Naive thymus-derived CD4-positive, alpha-beta T cell (primary cell): ENCODE data around the gene RAPGEF6. TPM values are rescaled to one million over a fixed set of nuclear protein-coding genes. Genes with fewer than 3 reads are reported as not detected.

Experiments used
- ATAC-seq: fragments of 150-1000 bp; cut with Tn5 transposase; 2 replicates; pipeline ENCODE4 v1.10.0; 2021; ENCODE audit warnings: mild to moderate bottlenecking, moderate library complexity
- CTCF ChIA-PET: fragments of 350-600 bp; sonication (Branson Sonifier 250); formaldehyde crosslinking; loops from one replicate; lab custom pipeline; 2021; ENCODE audit warnings: antibody characterized with exemption; lab: Charles Lee
- POLR2A ChIA-PET: fragments of 350-600 bp; sonication (Branson Sonifier 250); formaldehyde crosslinking; loops from one replicate; lab custom pipeline; 2021; ENCODE audit warnings: antibody characterized with exemption, inconsistent platforms; lab: Charles Lee
- DNase-seq, 9 donors: peaks; one replicate each; pipeline versions ENCODE4 v3.0.0 to v3.0.0-alpha.2; 2020 to 2022; ENCODE audit warnings: mixed read lengths in 1 of 9
- H3K27ac ChIP-seq: one replicate; pipeline ENCODE4 v1.7.0; 2013; ENCODE audit warnings: mild to moderate bottlenecking, low read depth, low read length, moderate library complexity
- H3K27me3 ChIP-seq, 2 donors: one replicate each; pipeline ENCODE4 v1.7.0; 2013; ENCODE audit warnings: low read length in 2 of 2, mild to moderate bottlenecking in 2 of 2, moderate library complexity in 2 of 2; ENCODE audit not compliant: control insufficient read depth in 2 of 2, insufficient read depth in 2 of 2
- H3K36me3 ChIP-seq, 3 experiments: 1 replicate in 2 of 3; 2 replicates in 1 of 3; pipeline ENCODE4 v1.7.0; 2013; ENCODE audit warnings: low read length in 3 of 3, mild to moderate bottlenecking in 3 of 3, moderate library complexity in 1 of 3; ENCODE audit not compliant: insufficient read depth in 3 of 3, control insufficient read depth in 2 of 3
- H3K4me1 ChIP-seq, 2 donors: one replicate each; pipeline ENCODE4 v1.7.0; 2013; ENCODE audit warnings: low read length in 2 of 2, mild to moderate bottlenecking in 2 of 2, moderate library complexity in 1 of 2; ENCODE audit not compliant: control insufficient read depth in 2 of 2, insufficient read depth in 2 of 2
- H3K4me3 ChIP-seq: 2 replicates; pipeline ENCODE4 v1.7.0; 2013; ENCODE audit warnings: mild to moderate bottlenecking, low read length
- H3K9me3 ChIP-seq, 3 experiments: 1 replicate in 2 of 3; 2 replicates in 1 of 3; pipeline ENCODE4 v1.7.0; 2013; ENCODE audit warnings: low read length in 3 of 3; ENCODE audit not compliant: control insufficient read depth in 2 of 3
- H3K27ac Mint-ChIP-seq, 9 donors: one replicate each; pipeline ENCODE4 v1.8.0; 2020 to 2022; ENCODE audit warnings: mixed read lengths in 9 of 9, mild to moderate bottlenecking in 8 of 9, moderate library complexity in 5 of 9, inconsistent platforms in 2 of 9
- H3K27me3 Mint-ChIP-seq, 5 donors: one replicate each; pipeline ENCODE4 v1.8.0; 2021 to 2022; ENCODE audit warnings: mixed read lengths in 5 of 5, mild to moderate bottlenecking in 1 of 5
- H3K36me3 Mint-ChIP-seq, 5 donors: one replicate each; pipeline ENCODE4 v1.8.0; 2020 to 2022; ENCODE audit warnings: mixed read lengths in 5 of 5, mild to moderate bottlenecking in 3 of 5, inconsistent platforms in 1 of 5
- H3K4me1 Mint-ChIP-seq, 7 donors: one replicate each; pipeline ENCODE4 v1.8.0; 2020 to 2022; ENCODE audit warnings: mixed read lengths in 7 of 7, mild to moderate bottlenecking in 3 of 7, inconsistent platforms in 1 of 7
- H3K4me3 Mint-ChIP-seq, 10 donors: one replicate each; pipeline ENCODE4 v1.8.0; 2020 to 2022; ENCODE audit warnings: mild to moderate bottlenecking in 10 of 10, mixed read lengths in 10 of 10, moderate library complexity in 6 of 10, inconsistent platforms in 2 of 10
- H3K9me3 Mint-ChIP-seq, 11 donors: one replicate each; pipeline ENCODE4 v1.8.0; 2020 to 2022; ENCODE audit warnings: mixed read lengths in 11 of 11, mild to moderate bottlenecking in 4 of 11, inconsistent platforms in 1 of 11, moderate library complexity in 1 of 11
- intact Hi-C, 2 donors: fragments of 100-400 bp; cut with micrococcal nuclease; formaldehyde crosslinking; loops; one replicate each; pipeline ENCODE4 v1.15.1; 2023
- polyA plus RNA-seq, 2 donors: library from polyadenylated mRNA; unstranded; fragments of 300-500 nt; fragmentation: Illumina TruSeq; gene quantifications; one replicate each; pipeline ENCODE4 v1.2.3, GENCODE V29; 2021
- total RNA-seq, 6 experiments: library from RNA in 5 of 6; stranded (reverse) in 5 of 6; gene quantifications; 1 replicate in 5 of 6; 2 replicates in 1 of 6; pipeline ENCODE4 v1.2.3 and lab custom pipeline; 2021 to 2026

The RAPGEF6 gene
- total and polyA plus RNA-seq, 7 experiments from 2014 or later, result 36.7 to 186 (median 90.8) TPM

GRCh38 chr5:131637694-131638093, 2.7 kb upstream of the RAPGEF6 start:
- Mint-ChIP-seq H3K4me3 (no peak overlapping the region), H3K4me1 (peaks cover 20 to 54% (median 43%) of the 10 kb centered on the region in 7 donors), H3K36me3 (peaks cover 0 to 6% (median 0%) of the 10 kb centered on the region in 5 donors), H3K27ac (peak overlapping the region in 4 of 9 donors; percentile 23 to 66 (median 48)), H3K9me3 (peaks cover 0 to 7% (median 0%) of the 10 kb centered on the region in 11 donors), H3K27me3 (peaks cover 0 to 3% (median 0%) of the 10 kb centered on the region in 5 donors)
- Histone ChIP-seq H3K4me1 (peaks cover 25 to 32% of the 10 kb centered on the region in 2 donors), H3K4me3 (no peak overlapping the region), H3K27ac (no peak overlapping the region), H3K36me3 (peaks cover 0 to 5% (median 0%) of the 10 kb centered on the region in 3 experiments), H3K27me3 (no peaks in the 10 kb centered on the region), H3K9me3 (no peaks in the 10 kb centered on the region)
- intact Hi-C loops, result loop anchor here (5.0 to 10.0 kb wide), 8 partner anchors 35 to 1415 kb away; partner anchors contain the start of genes AFF4 (in 1 of the 2), HSPA4 (in 1 of the 2), IRF1 (in 1 of the 2) and KIF3A (in 1 of the 2)
- CTCF ChIA-PET, result interaction anchor here (0.9 kb wide), 1 partner anchor 49 kb away, joined by 3 read pairs; no protein-coding TSS in a partner anchor
- DNase-seq (no peak), ATAC-seq (no peak)
- POLR2A ChIA-PET, result no interaction called here

DNA sequence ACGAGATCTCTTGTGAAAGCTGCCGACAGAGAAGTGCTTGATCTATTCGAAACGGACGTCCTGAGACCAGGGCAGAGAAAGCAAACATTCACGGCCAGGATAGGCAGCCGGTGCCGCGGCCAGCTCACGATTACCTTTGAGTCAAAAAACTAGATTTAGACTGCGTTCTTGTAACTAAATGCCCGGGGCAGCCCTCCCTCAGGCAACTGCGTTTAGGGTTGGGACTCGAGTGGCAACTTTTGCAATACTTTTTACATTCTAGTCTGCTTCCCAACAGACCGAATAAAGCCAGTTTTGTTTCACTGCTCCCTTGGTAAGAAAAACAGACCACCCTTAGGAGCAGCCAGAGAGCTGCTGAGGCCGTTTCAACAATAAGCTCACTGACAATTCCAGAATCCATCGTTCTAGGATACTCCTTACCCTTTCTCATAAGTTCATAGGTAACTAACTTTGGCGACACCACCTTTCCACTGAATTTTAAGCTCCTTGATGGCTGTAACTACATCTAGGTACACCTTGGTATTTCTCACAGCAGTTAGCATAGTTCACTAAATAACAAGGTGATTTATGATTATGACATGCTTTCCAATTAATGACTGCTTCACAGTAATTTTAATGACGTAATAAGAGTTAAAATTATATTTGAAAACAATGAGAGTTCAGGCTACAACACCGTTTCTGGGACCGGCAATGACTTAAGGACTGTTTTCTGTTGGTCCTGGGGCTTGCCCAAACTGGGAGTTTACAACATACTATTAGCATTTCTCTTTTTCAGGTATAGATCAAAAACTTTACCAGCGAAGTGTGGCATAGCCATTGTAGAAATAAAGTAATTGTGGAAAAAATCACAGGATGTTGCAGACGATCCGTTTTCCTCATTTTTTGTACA, 899 bp upstream of the RAPGEF6 start:
- peak overlapping the region in 5 of 10 donors; percentile 95 to 99 (median 97) for H3K4me3 Mint-ChIP-seq
- H3K4me3 ChIP-seq, result peak overlapping the region; percentile 95
- peak overlapping the region; percentile 98 for H3K27ac ChIP-seq
- CTCF ChIA-PET, result interaction anchor here (0.5 to 1.4 kb wide), 5 partner anchors 14 to 785 kb away, joined by 3 to 7 read pairs (median 5); no protein-coding TSS in a partner anchor
- DNase-seq (peak in 5 of 9 donors; percentile 8 to 54 (median 34)), ATAC-seq (peak; percentile 1)
- H3K9me3 Mint-ChIP-seq, result peaks cover 0 to 7% (median 0%) of the 10 kb centered on the region in 11 donors
- peaks cover 0 to 3% (median 0%) of the 10 kb centered on the region in 5 donors for H3K36me3 Mint-ChIP-seq
- H3K4me1 ChIP-seq, result peaks cover 36 to 50% of the 10 kb centered on the region in 2 donors
- POLR2A ChIA-PET, result interaction anchor here (0.6 to 1.5 kb wide), 19 partner anchors 8 to 373 kb away, joined by 3 to 18 read pairs (median 3); partner anchors contain the start of gene FNIP1
- H3K36me3 ChIP-seq, result peaks cover 0 to 5% (median 0%) of the 10 kb centered on the region in 3 experiments
- intact Hi-C loops, result loop anchor here (1.0 to 10.0 kb wide), 27 partner anchors 27 to 1416 kb away; partner anchors contain the start of genes FNIP1 (in 2 of the 2), LYRM7 (in 2 of the 2), AFF4 (in 1 of the 2) and GDF9 (in 1 of the 2)
- H3K27me3 Mint-ChIP-seq, result peaks cover 0 to 3% (median 0%) of the 10 kb centered on the region in 5 donors
- peaks cover 20 to 51% (median 39%) of the 10 kb centered on the region in 7 donors for H3K4me1 Mint-ChIP-seq
- H3K9me3 ChIP-seq, result no peaks in the 10 kb centered on the region
- no peaks in the 10 kb centered on the region for H3K27me3 ChIP-seq
- peak overlapping the region; percentile 88 to 100 (median 99) for H3K27ac Mint-ChIP-seq

DNA sequence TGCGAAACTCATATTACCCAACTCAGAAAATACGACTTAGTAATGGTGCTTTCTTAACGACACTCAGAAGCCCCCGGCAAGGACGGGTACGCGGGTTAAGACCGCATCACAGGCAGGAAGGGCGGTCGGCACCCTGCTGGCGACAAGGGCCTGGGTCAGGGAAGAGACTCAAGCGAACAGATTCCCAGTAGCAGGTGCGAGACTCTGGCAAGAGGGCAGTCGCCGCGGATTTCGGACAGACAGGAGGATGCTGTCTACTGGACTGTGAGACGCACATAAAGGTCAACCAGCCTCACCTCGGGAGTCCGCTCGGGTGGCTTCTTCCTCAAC, 398 bp downstream of the RAPGEF6 start:
- H3K9me3 Mint-ChIP-seq, result peaks cover 0 to 7% (median 0%) of the 10 kb centered on the region in 11 donors
- peak in 2 of 9 donors; percentile 69 to 70 for DNase-seq
- peak overlapping the region; percentile 95 for H3K4me3 ChIP-seq
- H3K27ac ChIP-seq, result peak overlapping the region; percentile 98
- H3K27me3 ChIP-seq, result no peaks in the 10 kb centered on the region
- peaks cover 12 to 39% (median 29%) of the 10 kb centered on the region in 7 donors for H3K4me1 Mint-ChIP-seq
- H3K4me3 Mint-ChIP-seq, result peak overlapping the region in 5 of 10 donors; percentile 95 to 99 (median 97)
- H3K4me1 ChIP-seq, result peaks cover 43 to 49% of the 10 kb centered on the region in 2 donors
- H3K36me3 ChIP-seq, result peaks cover 0 to 5% (median 0%) of the 10 kb centered on the region in 3 experiments
- intact Hi-C loops, result loop anchor here (2.0 to 10.0 kb wide), 12 partner anchors 26 to 1330 kb away; partner anchors contain the start of genes AFF4 (in 1 of the 2), GDF9 (in 1 of the 2), IRF1 (in 1 of the 2) and KIF3A (in 1 of the 2)
- peaks cover 0 to 1% (median 0%) of the 10 kb centered on the region in 5 donors for H3K36me3 Mint-ChIP-seq
- peak overlapping the region; percentile 88 to 100 (median 99) for H3K27ac Mint-ChIP-seq
- peak; percentile 33 for ATAC-seq
- H3K9me3 ChIP-seq, result no peaks in the 10 kb centered on the region
- ChIA-PET CTCF (interaction anchor here (1.1 kb wide), 1 partner anchor 45 kb away, joined by 3 read pairs; no protein-coding TSS in a partner anchor), POLR2A (no interaction called here)
- H3K27me3 Mint-ChIP-seq, result peaks cover 0 to 3% (median 0%) of the 10 kb centered on the region in 5 donors

GRCh38 chr5:131634238-131634637, 791 bp downstream of the RAPGEF6 start:
- Histone ChIP-seq H3K27ac (peak overlapping the region; percentile 98), H3K4me1 (peaks cover 46 to 47% of the 10 kb centered on the region in 2 donors), H3K9me3 (no peaks in the 10 kb centered on the region), H3K27me3 (no peaks in the 10 kb centered on the region), H3K4me3 (peak overlapping the region; percentile 95), H3K36me3 (peaks cover 0 to 5% (median 0%) of the 10 kb centered on the region in 3 experiments)
- ATAC-seq (no peak), DNase-seq (no peak)
- ChIA-PET CTCF (interaction anchor here (1.1 kb wide), 1 partner anchor 45 kb away, joined by 3 read pairs; no protein-coding TSS in a partner anchor), POLR2A (interaction anchor here (0.8 to 1.4 kb wide), 2 partner anchors 14 to 19 kb away, joined by 3 to 4 read pairs; no protein-coding TSS in a partner anchor)
- Mint-ChIP-seq H3K27ac (peak overlapping the region; percentile 88 to 100 (median 99)), H3K4me1 (peaks cover 14 to 35% (median 25%) of the 10 kb centered on the region in 7 donors), H3K9me3 (peaks cover 0 to 7% (median 0%) of the 10 kb centered on the region in 11 donors), H3K27me3 (peaks cover 0 to 3% (median 0%) of the 10 kb centered on the region in 5 donors), H3K4me3 (peak overlapping the region in 5 of 10 donors; percentile 95 to 99 (median 97)), H3K36me3 (peaks cover 0 to 2% (median 0%) of the 10 kb centered on the region in 5 donors)
- intact Hi-C loops, result loop anchor here (2.0 to 10.0 kb wide), 12 partner anchors 25 to 1331 kb away; partner anchors contain the start of genes AFF4 (in 1 of the 2), GDF9 (in 1 of the 2), IRF1 (in 1 of the 2) and KIF3A (in 1 of the 2)

DNA sequence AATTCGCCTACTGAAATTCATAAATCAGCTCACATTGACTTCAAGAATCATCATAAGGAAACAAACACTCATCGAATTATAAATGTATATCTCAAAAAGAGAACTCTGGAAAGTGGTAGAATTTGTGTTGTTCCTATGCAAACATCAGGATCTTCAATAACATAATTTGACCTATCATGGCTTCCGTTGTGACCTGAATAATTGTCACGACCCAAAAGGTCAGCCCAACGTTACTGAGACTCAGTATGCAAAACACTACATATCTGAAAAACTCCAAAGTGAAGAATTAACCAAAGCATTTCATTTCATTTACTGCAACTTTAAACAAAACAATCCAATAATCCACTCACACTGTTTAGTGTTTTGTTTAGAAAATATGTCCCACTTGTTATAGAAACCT, 1.2 kb downstream of the RAPGEF6 start:
- no peak for DNase-seq
- Mint-ChIP-seq H3K27me3 (peaks cover 0 to 3% (median 0%) of the 10 kb centered on the region in 5 donors), H3K36me3 (peaks cover 0 to 6% (median 1%) of the 10 kb centered on the region in 5 donors), H3K27ac (peak overlapping the region; percentile 88 to 100 (median 99)), H3K9me3 (peaks cover 0 to 7% (median 0%) of the 10 kb centered on the region in 11 donors), H3K4me3 (peak overlapping the region in 5 of 10 donors; percentile 95 to 99 (median 97)), H3K4me1 (peaks cover 17 to 31% (median 23%) of the 10 kb centered on the region in 7 donors)
- no peaks in the 10 kb centered on the region for H3K27me3 ChIP-seq
- peak overlapping the region; percentile 95 for H3K4me3 ChIP-seq
- peaks cover 0 to 5% (median 0%) of the 10 kb centered on the region in 3 experiments for H3K36me3 ChIP-seq
- no peak for ATAC-seq
- ChIA-PET POLR2A (interaction anchor here (0.8 to 1.4 kb wide), 2 partner anchors 13 to 19 kb away, joined by 3 to 4 read pairs; no protein-coding TSS in a partner anchor), CTCF (interaction anchor here (1.1 kb wide), 1 partner anchor 44 kb away, joined by 3 read pairs; no protein-coding TSS in a partner anchor)
- no peaks in the 10 kb centered on the region for H3K9me3 ChIP-seq
- H3K4me1 ChIP-seq, result peaks cover 49 to 50% of the 10 kb centered on the region in 2 donors
- intact Hi-C loops, result loop anchor here (2.0 to 10.0 kb wide), 12 partner anchors 25 to 1331 kb away; partner anchors contain the start of genes AFF4 (in 1 of the 2), GDF9 (in 1 of the 2), IRF1 (in 1 of the 2) and KIF3A (in 1 of the 2)
- H3K27ac ChIP-seq, result peak overlapping the region; percentile 98
